ENCODE data around the gene TPSAB1.

DNA sequence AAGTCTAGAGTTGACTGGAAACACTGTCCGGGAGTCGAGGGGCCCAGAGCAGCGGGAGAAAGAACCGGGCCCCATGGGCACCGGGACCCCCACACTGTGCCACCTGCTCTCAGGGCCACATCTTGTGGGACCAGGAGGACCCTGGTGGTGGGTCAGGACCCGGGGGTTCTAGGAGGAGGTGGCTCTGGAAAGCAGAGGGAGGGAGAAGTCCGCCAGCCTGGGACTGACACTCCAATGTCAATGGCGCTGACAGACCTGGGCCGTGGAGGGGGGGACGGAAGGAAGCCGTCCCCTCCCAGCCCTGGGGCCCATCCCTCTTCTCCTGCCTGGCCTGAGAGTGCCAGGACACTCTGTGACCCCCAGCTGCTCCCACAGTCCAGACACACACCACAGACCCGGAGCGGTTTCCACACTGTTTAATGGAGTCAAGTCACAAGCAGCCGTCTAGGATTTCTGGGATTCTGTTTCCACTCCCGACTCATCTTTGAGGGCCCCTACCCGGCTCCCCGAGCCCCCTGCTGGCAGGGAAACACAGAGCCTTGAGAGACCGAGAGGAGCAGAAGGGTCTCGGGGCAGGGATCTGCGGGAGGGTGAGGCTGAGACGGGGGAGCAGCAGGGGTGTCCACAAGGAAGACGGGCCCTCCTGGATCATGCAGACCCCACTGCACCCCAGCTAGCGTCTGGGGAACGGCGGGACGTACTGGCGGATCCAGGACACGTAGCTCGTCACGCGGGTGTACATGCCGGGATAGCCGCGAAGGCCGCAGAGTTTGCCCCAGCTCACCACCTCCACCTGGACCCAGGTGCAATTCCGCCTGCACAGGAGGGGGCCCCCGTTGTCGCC, 45.4 kb downstream of the TPSAB1 start:
- TF ChIP-seq, protein P1, sequence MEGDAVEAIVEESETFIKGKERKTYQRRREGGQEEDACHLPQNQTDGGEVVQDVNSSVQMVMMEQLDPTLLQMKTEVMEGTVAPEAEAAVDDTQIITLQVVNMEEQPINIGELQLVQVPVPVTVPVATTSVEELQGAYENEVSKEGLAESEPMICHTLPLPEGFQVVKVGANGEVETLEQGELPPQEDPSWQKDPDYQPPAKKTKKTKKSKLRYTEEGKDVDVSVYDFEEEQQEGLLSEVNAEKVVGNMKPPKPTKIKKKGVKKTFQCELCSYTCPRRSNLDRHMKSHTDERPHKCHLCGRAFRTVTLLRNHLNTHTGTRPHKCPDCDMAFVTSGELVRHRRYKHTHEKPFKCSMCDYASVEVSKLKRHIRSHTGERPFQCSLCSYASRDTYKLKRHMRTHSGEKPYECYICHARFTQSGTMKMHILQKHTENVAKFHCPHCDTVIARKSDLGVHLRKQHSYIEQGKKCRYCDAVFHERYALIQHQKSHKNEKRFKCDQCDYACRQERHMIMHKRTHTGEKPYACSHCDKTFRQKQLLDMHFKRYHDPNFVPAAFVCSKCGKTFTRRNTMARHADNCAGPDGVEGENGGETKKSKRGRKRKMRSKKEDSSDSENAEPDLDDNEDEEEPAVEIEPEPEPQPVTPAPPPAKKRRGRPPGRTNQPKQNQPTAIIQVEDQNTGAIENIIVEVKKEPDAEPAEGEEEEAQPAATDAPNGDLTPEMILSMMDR (conservative IDR thresholded peaks at IDR 0.05), result no peak
- no peak for TF ChIP-seq EZH2 (IDR thresholded peaks at IDR 0.05; ENCODE audit: low read depth)

Measured in PC-9 (cell line).